ENCODE data around the gene CPNE7.
"Not testable (repeated sequence)": the region's sequence is repeated elsewhere in the genome, so short reads cannot be mapped to it uniquely, and the experiment has no call there.

Gene CPNE7

DNA sequence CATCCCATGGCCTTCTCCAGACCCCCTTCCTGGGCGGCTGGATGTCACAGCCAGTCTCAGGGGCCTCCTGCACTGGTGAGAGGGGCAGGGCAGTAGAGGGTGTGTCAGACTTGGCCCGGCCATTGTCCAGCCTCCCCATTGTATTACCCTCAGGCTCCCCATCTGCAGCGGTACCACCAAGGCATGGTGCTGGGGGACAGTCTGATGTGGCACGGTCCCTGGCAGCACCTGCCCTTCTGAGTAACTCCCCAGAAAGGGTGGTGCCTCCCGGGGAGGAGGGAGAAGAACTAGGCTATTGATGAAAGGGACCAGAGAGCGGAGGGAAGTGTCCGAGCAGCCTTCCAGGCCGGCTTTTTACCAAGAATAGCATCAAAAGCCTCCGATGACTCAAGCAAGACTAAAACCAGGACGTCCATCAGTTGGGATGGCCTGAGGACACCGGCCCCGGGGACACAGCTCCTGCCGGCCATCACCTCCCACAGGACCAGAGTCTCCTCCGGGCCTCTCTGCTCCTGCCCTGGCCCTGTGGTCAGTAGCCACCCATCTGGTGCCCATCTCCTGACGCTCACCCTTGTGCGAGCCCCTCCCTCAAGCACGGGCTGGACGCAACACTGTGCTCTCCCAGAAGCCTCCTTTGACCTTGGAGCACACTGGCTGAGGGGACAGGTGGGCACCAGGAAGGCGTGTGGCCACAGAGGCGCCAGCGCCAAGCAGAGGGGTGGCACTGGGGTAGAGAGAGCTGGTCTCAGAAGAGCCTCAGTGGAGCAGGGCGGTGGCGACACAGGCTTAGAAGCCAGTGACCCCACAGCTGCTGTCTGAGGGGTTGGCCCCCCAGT lies 5.8 kb upstream of the CPNE7 start:
- DNase-seq: no peak

DNA sequence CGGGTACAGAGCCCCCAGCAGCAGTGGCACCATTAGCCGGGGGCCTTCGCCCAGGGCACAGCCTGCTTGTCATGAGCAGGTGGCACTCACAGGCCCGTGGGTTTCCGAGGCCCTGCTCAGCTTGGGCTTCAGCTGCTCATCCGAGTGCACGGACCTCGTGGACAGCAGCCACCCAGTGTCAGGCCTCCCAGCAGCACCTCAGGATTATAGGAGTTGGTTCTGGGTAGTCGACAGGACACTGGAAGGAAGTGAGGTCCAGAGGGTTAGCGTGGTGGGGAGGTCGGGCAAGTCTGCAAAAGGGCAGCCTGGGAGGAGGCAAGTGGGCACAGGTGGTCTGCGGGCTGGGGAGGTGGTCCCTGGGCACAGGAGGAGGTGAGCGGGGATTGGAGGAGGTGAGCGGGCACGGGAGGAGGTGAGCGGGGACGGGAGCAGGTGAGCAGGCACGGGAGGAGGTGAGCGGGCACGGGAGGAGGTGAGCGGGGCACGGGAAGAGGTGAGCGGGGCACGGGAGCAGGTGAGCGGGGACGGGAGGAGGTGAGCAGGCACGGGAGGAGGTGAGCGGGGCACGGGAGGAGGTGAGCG lies 5.1 kb upstream of the CPNE7 start:
- DNase-seq: no peak

DNA sequence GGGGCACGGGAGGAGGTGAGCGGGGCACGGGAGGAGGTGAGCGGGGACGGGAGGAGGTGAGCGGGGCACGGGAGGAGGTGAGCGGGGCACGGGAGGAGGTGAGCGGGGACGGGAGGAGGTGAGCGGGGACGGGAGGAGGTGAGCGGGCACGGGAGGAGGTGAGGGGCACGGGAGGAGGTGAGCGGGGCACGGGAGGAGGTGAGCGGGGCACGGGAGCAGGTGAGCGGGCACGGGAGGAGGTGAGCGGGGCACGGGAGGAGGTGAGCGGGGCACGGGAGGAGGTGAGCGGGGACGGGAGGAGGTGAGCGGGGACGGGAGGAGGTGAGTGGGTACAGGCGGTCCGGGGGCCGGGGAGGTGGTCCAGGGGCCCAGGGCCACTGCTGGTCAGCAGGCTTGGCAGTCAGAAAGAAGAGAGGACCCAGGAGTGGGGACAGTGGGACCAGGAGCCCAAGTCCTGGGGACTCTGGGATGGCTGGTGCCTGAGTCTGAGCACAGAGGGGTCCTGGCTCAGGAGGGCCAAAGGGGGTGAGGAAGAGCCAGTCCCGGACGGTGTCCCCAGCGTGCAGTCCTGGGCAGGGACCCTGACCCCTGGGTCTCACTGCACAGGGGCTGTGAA lies 4.5 kb upstream of the CPNE7 start:
- DNase-seq: not testable (repeated sequence)

DNA sequence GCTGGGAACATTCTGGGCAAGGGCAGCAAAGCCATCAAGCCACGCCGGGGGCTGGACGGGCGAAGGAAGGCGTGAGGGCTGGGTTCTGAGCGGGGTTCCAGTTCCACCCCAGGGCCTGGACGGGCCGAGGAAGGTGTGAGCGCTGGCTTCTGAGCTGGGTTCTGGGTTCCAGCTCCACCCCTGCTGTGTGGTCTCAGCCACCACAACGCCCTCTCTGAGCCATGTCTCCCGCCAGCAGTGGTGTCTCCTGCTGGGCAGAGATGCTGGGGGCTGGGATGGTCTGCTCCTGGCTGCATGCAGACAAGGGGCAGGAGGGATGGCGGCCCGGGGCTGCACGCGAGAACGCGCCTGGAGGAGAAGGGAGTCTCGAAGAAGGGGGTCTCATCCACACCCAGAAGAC lies 3.9 kb upstream of the CPNE7 start:
- DNase-seq: no peak

DNA sequence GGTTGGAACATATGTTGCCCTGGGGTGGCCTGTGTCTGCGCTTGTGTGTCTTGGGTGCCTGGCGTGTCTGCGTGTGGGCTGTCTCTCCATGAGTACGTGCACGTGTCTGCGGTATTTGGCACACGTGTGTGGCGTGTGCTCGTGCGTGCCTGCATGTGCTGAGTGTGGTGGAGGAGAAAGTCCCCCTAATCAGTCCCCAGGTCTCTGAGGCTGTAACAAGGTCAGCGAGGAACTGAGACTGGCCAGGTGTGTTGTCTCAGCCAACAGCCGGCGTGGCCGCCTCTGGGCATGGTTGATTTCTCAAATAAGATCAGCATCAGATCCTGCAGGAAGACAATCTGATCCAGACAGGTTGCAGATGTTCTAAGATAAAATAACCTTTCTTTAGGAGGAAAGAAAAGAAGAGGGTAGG lies 3.5 kb upstream of the CPNE7 start:
- no peak for DNase-seq

DNA sequence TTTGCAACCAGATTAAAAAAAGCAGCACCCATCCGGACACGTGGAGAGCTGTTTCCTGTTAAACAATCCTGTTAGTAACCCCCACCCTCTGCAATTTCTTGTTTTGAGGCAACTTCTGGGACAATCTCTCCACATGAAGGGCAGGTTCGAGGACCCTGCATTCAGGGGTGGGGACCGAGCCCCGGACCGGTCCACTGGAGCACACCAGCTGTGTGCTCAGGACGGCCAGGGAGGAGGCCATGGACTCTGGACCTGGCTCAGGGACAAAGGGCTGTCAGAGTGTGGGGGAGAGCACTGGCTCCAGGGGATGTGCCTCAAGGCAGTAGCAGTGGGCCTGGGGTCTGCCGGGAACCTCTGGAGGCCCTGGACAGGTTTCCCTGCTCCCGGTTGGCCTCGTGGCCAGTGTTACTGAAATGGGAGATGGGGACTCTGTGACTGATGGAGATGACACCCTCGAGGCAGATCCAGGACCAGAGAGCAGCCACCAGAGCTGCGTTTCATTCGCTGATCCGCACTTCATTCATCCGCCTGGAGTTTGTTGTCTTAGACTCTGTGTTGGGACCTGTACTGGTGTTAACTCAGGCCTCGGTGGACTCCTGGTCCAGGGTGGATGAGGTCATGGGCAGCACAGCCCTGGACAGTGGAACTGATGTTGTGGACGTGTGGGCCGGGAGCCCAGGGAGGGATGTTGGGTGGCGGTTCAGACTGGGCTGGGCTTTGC lies 2.9 kb upstream of the CPNE7 start:
- no peak for DNase-seq

DNA sequence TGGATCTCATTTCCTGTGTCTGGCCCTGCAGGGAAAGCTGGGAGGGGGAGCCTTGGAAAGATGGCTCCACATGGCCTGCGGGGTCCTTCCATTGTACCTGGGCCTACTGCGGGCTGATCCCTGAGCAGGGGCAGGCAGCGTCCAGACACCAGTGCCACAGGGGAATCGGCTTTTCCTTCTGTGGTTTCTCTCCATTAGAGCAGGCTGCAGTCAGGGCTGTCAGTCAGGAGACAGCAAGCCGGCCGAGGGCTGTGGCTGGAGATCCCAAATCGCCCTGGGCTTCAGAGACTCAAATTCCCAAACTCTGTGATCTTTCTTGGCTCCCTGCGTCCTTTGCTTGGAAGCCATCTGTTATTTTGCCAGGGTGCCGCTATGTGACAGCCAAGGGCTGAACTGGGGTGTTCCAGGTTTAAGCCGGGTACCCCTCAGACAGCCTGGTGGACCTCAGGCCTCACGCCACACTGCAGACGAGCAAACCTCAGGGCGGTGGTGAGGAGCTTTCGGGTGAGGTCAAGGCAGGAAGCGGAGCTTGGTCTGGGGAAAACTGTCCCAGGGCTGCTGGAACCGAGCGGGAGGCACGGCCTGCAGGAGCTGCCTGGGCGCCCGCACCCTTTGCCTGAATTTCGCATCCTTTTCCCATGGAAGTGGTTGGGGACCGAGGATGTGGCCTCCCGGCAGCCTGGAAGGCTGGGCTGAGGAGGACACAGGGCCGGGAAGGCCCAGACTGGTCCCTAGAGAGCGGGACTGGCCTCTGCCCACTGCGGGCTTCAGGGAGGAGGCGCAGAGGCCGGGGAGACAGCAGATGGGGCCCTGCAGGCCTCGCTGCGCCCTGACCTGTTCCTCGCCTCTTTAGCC lies 1.5 kb upstream of the CPNE7 start:
- DNase-seq: no peak

DNA sequence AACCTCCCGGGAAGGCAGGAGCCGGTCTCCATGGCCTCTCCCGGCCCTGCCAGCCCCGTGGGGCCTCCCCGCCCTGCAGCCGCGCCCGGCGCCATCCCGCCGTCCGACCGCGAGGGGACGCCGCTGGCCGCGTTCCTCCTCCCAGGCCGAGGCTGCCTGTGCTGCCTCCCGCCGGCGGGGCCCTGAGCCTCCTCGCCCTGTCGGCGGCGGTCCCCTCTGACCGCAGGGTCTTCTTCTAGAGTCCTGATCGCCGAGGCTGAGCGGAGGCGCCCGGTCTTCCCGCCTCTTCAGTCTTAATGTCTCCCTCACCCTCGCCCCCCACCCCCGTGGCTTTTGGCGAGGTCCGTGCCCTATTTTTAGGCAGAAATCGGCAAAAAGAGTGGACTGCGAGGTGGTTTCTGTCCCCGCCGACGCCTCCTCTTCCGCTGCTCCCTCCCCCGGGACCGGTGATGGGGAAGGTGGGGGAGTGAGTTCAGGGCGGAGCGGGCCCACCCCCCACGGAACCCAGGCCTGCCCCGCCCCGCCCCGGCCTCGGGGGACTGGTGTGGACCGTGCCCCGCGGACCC lies 794 bp upstream of the CPNE7 start:
- peak in 1 of 2 experiments; percentile 23 for DNase-seq

DNA sequence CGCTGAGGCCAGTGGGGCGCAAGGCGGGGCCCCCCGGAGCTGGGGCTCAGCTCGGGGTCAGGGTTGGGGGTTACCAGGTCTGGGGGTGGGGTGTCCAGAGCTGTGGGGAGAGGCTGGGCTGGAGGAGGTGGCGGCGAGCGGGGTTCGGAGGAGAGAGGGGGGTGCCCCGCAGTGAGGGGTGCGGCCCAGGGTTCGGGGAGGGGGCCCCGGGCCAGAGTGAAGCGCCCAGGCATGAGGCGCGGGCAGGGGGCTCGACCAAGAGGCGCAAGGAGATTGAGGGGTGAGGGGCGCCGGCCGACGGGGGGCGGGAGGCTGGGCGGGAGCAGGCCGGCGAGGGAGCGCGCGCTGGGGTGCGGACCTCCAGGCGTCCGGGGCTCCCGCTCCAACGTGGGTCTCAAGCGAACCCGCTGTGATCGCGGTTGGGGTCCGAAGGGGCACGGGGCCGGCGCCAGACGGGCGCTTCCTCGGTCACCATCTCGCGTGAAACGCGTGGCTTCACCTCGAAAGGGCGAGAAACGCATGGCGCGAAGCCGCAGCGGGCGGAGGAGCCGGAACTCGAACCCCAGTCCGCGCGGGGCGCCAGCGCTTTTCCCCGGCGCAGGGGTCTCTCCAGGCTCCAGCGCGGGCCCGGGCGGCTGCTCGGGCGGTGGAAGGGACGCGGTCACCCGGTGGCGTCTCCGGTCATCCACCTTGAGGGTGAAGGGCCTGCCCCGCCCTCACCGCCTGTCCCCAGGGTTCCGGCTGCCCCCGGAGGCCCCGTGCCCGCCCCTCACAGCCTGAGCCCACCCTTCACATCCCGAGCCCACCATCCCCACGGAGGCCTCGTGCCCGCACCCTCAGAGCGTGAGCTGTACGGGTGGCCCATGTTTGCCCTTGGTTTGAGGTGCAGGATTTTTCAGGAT lies 846 bp downstream of the CPNE7 start:
- no peak for DNase-seq

DNA sequence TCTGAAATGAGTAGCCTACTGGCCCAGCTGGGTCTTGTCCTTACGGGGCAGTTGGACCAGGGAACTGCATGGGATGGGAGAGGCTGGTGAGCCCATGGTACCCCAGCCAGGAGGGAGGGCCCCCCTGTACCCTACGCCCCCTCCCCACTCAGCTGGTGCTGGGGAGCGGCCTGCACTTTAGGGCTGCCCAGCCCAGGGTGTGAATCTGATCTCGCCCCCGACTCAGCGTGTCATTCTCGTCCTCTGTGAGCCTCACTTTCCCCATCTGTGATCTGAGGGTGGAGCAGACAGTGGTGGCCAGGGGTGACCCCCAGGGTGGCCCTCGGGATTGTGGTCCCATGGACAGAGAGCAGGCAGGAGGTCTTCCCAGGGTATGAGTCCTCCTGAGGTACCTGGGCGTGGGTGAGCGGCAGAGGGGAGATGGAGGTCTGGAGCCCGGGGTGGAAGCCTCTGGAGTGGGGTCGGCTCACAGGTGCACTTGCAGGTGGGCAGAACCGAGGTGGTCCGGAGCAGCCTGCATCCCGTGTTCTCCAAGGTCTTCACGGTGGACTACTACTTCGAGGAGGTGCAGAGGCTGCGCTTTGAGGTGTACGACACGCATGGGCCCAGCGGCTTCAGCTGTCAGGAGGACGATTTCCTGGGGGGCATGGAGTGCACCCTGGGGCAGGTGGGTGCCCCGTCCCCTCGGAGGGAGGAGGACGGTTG lies 1.6 kb downstream of the CPNE7 start:
- DNase-seq: no peak

DNA sequence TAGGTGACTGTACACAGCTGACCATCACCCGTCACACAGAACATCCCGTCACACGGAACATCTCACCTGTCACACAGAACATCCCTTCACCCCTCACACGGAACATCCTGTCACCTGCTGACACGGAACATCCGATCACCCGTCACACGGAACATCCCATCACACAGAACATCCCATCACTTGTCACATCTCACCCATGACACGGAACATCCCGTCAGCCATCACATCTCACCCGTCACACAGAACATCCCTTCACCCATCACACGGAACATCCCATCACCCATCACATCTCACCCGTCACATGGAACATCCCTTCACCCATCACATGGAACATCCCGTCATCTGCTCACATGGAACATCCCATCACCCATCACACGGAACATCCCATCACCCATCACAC lies 3.8 kb downstream of the CPNE7 start:
- DNase-seq: no peak

DNA sequence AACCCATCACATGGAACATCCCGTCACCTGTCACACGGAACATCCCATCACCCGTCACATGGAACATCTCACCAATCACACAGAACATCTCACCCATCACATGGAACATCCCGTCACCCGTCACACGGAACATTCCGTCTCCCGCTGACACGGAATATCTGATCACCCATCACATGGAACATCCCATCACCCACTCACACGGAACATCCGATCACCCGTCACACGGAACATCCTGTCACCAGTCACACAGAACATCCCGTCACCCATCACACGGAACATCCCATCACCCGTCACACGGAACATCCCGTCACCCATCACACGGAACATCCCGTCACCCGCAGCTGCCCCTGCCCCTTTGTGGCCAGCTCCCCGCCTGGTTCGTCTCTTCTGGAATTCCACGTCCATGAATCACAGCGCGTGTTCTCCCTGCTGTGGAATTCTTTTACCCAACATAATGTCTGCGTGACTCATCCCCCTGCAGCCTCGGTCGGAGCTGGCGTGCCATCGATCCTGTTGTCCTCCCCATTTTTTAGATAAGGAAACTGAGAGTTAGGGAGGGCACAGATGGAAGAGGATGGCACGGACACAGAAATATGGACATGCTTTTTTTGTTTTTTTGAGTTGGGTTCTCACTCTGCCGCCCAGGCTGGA lies 5.6 kb downstream of the CPNE7 start:
- no peak for DNase-seq

DNA sequence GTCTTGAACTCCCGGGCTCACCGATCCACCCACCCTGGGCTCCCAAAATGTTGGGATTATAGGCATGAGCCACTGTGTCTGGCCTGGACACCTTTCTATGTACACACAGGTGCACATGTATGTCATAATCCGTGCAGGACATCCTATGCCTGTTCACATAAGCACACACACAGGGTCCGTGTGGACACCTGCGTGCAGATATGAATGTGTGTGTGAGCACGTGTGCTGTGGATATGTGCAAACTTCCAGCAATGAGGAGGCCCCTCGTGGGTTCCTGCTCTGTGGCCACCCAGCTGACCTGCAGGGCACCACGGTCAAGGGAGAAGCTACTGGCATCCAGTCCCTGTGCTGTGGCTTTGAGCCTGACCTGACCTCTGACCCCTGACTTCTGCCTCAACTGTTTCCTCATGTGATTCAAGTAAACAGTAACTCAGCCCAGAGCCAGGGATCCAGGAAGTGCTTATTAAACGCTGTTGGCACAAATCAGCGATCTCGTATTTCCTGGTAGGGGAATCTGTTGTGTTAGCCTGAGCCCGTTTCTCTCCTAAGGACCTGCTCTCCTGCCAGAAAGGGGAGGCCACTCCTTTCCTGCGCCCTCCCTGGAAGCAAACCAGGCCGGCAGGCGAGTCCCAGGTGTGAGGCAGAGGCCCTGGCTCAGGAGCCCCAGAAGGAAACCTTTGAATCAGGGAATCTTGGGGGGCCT lies 6.5 kb downstream of the CPNE7 start:
- DNase-seq: peak; percentile 35 to 75

DNA sequence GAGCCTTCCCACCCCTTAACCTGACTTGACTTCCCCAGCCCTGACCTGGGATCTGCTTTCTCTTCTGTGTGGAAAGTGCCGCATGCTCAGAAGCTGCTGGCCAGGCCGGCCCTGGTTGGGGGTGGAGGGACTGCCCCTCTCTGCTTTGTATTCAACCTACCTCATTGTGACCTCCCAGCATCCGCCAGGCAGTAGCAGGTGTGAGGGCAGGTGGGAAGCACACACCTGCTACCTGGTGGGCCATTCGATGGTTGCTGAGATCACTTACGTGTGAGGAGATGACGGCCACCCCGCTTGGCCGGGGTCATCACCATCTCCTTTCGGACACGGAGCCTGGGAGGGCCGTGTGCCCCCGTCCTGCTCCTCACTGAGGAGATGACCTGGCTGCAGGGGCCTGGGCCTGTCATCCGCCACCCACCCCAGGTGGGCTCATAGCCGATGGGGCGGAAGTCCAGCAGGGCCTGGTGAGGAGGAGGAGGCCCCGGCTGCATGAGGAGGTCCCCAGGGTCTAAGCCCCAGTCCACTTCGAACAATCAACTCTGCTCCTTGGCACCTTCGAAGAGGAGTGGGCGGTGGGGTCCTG lies 7.1 kb downstream of the CPNE7 start:
- peak in 1 of 2 experiments; percentile 5 for DNase-seq

DNA sequence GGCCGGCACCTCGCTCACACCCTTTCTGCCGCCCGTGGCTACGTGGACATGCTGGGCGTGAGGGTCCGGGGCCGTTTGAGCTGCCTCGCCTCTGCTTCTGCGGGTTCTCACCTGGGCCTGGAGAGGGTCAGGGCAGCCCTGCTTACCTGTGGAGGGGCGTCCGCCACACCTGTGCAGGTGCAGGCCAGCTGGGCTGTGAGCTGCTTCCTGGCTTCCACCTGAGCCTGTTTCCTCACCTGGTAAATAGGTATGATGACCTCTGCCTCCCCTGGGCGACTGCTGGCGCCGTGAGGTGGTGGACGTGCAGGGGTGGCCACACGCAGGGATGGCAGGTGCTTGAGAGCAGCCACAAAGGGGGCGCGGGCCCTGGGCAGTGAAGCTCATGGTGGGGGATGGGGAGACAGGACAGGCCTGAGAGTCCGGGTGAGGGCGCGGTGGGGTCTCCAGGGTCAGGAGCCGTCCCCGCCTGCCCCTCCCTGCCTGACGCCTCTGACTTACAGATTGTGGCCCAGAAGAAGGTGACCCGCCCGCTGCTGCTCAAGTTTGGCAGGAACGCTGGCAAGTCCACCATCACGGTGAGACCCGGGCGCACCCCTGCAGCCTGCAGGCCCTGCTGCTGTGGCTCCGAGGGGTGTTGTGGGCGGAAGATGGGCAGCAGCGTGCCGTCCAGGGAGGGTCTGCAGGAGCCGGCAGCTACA lies 7.8 kb downstream of the CPNE7 start:
- DNase-seq: no peak

DNA sequence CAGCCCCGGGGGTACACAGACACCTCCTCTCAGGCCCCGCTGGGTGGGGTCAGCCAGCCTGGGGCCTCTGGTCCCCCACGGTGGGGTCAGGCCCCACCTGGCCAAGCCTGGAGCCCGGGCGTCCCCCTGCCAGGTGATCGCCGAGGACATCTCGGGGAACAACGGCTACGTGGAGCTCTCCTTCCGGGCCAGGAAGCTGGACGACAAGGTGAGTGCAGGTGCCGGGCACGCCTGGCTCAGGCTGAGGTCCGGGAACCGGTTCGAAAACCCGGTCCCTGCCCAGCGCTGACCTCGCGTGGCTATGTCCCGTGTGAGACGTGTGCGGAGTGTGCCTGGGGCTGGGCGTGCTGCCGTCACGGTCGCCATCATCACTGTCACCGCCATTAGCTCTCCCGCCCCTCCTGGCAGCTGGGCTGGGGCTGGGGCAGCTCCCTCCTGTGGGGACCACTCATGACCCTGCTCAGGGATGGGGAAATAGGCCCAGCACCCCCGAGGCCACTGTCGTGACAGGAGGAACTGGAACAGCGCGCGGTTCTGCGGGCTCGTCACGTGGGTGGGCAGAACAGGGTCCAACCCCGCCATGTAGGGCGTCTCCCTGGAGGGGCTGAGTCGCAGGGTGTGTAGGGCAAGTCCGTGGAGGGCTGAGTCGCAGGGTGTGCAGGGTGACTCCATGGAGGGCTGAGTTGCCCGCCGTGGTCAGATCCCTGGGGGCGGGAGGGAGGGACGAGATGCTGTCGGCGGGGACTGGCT lies 8.5 kb downstream of the CPNE7 start:
- no peak for DNase-seq

DNA sequence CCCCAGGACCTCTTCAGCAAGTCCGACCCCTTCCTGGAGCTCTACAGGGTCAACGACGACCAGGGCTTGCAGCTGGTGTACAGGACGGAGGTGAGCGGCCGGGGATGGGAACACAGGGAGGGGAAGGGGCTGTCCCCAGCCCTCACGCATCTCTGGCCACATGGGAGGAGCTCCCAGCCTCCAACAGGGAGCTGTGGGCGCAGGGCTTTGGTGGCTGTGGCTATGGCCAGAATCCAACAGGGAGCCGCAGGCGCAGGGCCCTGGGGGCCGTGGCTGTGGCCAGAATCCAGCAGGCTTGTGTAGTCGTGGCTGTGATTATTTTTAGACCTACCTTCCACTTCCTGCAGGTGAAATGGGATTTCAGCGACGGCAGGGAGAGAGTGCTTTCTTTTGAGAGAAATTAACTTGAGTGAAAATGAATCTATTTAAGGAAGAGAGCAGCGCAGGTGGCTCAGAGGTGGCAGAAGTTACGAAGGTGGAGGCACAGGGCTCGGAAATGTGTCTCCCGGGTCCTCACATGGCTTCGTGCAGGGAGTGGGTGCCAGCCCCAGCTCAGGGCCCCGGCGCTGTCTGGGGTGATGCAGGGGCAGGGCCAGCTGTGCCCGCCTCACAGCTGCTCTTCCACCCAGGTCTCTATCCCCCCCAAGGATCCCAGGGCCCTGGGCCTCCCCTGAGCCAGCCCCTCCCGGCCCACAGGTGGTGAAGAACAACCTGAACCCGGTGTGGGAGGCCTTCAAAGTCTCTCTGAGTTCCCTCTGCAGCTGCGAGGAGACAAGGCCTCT lies 9.4 kb downstream of the CPNE7 start:
- peak; percentile 52 to 78 for DNase-seq
